Gastroesophageal sphincter (tissue), 3 donors: ENCODE data around the gene STEAP1.

Experiments
- POLR2A ChIP-seq, 2 donors: fragments of 450-650 bp; IDR thresholded peaks; one replicate each; pipeline ENCODE4 v1.6.1; 2017; ENCODE audit warnings: antibody characterized with exemption in 2 of 2, mild to moderate bottlenecking in 2 of 2, moderate library complexity in 1 of 2
- POLR2AphosphoS5 ChIP-seq: sonication (generic); formaldehyde crosslinking; IDR thresholded peaks from one replicate; pipeline ENCODE4 v1.6.1; 2017; ENCODE audit warnings: antibody characterized with exemption
- TF ChIP-seq, protein P1 (sequence below), 4 experiments: fragments of 200-600 bp in 2 of 4; fragments of 450-650 bp in 2 of 4; sonication (generic) in 1 of 4; IDR thresholded peaks; one replicate each; pipeline ENCODE4 v1.5.1; 2017 to 2019; ENCODE audit warnings: antibody characterized with exemption in 4 of 4, mild to moderate bottlenecking in 2 of 4, moderate library complexity in 2 of 4

DNA sequence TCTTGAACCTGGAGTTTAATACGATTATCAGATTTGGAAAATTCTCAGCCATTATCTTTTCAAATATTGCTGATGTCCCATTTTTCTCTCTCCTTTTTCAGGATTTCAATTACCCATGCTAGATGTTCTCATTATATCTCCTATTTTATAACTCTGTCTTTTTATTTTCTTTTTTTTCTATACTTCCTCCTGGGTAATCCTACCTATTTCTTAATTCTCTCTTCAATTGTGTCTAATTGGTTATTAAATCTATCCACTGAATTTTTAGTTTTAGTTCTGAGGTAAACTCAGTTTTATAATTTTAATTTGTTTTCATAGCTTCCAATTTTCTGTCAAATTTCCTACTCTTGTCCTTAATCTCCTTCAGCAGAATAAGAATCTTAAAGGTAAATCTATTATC is 15.6 kb downstream of the STEAP1 start:
- TF ChIP-seq, protein P1, sequence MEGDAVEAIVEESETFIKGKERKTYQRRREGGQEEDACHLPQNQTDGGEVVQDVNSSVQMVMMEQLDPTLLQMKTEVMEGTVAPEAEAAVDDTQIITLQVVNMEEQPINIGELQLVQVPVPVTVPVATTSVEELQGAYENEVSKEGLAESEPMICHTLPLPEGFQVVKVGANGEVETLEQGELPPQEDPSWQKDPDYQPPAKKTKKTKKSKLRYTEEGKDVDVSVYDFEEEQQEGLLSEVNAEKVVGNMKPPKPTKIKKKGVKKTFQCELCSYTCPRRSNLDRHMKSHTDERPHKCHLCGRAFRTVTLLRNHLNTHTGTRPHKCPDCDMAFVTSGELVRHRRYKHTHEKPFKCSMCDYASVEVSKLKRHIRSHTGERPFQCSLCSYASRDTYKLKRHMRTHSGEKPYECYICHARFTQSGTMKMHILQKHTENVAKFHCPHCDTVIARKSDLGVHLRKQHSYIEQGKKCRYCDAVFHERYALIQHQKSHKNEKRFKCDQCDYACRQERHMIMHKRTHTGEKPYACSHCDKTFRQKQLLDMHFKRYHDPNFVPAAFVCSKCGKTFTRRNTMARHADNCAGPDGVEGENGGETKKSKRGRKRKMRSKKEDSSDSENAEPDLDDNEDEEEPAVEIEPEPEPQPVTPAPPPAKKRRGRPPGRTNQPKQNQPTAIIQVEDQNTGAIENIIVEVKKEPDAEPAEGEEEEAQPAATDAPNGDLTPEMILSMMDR (IDR thresholded peaks at IDR 0.05): no peak
- no peak for TF ChIP-seq POLR2A (IDR thresholded peaks at IDR 0.05)
- no peak for TF ChIP-seq POLR2AphosphoS5
